Measurements from ENCODE around the gene FBXW8.

FBXW8 gene

DNA sequence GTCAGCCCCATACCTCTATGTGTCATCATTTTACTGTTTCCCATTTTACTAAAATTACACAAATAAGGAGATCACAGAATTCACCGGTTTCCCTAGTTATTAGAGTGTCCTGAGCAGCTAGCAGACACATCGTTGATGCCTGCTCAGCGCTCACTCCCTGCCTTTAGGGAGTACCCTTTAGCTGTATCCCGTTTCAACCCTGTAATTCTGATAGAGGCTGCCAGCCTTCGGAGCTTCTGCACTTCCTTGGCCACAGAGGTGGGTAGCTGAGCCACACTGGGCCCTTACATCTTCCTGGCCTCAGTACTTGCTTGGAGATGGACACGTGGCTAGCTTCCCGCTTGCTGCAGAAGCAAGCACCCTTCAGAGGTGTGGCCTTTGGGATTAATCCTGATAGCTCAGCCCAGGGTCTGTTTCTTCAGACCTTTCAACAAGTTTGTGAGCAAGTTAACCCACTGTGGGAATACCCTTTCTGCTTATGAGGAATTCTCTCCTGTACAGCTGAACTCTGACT, 14.3 kb upstream of the FBXW8 start:
- DNase-seq (ENCODE audit: low read depth): no peak
- H3K4me3 ChIP-seq (ENCODE audit: low read depth, low read length): no peak overlapping the region
- TF ChIP-seq, protein P1, sequence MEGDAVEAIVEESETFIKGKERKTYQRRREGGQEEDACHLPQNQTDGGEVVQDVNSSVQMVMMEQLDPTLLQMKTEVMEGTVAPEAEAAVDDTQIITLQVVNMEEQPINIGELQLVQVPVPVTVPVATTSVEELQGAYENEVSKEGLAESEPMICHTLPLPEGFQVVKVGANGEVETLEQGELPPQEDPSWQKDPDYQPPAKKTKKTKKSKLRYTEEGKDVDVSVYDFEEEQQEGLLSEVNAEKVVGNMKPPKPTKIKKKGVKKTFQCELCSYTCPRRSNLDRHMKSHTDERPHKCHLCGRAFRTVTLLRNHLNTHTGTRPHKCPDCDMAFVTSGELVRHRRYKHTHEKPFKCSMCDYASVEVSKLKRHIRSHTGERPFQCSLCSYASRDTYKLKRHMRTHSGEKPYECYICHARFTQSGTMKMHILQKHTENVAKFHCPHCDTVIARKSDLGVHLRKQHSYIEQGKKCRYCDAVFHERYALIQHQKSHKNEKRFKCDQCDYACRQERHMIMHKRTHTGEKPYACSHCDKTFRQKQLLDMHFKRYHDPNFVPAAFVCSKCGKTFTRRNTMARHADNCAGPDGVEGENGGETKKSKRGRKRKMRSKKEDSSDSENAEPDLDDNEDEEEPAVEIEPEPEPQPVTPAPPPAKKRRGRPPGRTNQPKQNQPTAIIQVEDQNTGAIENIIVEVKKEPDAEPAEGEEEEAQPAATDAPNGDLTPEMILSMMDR (IDR thresholded peaks at IDR 0.05; ENCODE audit: insufficient read depth, low read depth, low read length, missing control alignments): no peak

DNA sequence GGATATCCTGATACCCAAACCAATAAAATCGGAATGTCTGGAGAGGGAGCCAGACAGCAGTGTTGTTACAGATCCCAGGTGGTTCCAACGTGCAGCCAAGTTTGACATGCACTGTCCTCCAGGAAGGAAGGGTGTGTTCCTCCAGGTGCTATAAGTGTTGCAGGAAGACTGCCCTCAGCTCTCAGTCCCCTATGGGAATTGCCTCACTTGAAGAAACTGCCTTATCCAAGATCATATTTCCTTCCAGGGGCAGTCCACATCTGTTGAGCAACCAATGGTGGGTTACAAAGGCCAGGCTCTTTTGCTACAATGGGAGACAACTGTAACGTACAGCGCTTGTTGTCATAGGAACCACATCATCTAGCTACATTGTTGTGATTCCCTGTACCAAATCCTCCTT, 13.3 kb upstream of the FBXW8 start:
- DNase-seq (ENCODE audit: low read depth): no peak
- TF ChIP-seq, protein P1 (IDR thresholded peaks at IDR 0.05; ENCODE audit: insufficient read depth, low read depth, low read length, missing control alignments): no peak
- H3K4me3 ChIP-seq (ENCODE audit: low read depth, low read length): no peak overlapping the region

DNA sequence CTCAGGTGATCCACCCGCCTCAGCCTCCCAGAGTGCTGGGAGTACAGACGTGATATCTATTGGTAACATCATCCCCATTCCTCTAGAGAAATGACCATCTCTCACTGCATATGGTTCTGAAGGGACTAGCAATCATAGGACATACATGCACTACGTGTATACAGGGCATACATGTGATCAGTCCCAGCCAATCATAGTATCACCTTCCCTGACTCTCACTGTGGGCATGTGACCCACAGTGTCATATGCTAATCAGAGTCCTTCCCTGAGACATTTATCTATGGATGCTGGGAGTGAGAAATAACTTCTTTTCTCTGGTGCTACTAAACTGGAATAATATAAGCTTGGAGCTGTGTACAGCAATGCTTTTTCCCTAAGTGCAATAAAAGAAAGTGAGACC, 12.1 kb upstream of the FBXW8 start:
- TF ChIP-seq, protein P1 (IDR thresholded peaks at IDR 0.05; ENCODE audit: insufficient read depth, low read depth, low read length, missing control alignments): no peak
- no peak for DNase-seq (ENCODE audit: low read depth)
- H3K4me3 ChIP-seq (ENCODE audit: low read depth, low read length): no peak overlapping the region

GRCh38 chr12:116901612-116902011, 9.1 kb upstream of the FBXW8 start:
- TF ChIP-seq, protein P1 (IDR thresholded peaks at IDR 0.05; ENCODE audit: insufficient read depth, low read depth, low read length, missing control alignments): no peak
- DNase-seq (ENCODE audit: low read depth): no peak
- no peak overlapping the region for H3K4me3 ChIP-seq (ENCODE audit: low read depth, low read length)

GRCh38 chr12:116903818-116904217, 6.9 kb upstream of the FBXW8 start:
- H3K4me3 ChIP-seq (ENCODE audit: low read depth, low read length): no peak overlapping the region
- DNase-seq (ENCODE audit: low read depth): no peak
- TF ChIP-seq, protein P1 (IDR thresholded peaks at IDR 0.05; ENCODE audit: insufficient read depth, low read depth, low read length, missing control alignments): no peak

DNA sequence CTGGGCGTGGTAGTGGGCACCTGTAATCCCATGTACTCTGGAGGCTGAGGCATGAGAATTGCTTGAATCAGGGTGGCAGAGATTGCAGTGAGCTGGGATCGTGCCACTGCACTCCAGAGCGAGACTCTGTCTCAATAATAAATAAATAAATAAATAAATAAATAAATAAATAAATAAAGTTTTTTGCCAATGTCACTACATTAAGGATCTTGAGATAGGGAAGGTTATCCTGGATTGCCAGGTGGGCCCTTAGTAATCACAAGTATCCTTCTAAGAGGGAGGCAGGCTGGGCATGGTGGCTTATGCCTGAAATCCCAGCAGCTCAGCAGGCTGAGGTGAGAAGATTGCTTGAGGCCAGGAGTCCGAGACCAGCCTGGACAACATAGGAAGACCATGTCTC, 4.5 kb upstream of the FBXW8 start:
- H3K4me3 ChIP-seq (ENCODE audit: low read depth, low read length): no peak overlapping the region
- no peak for DNase-seq (ENCODE audit: low read depth)
- TF ChIP-seq, protein P1 (IDR thresholded peaks at IDR 0.05; ENCODE audit: insufficient read depth, low read depth, low read length, missing control alignments): no peak

DNA sequence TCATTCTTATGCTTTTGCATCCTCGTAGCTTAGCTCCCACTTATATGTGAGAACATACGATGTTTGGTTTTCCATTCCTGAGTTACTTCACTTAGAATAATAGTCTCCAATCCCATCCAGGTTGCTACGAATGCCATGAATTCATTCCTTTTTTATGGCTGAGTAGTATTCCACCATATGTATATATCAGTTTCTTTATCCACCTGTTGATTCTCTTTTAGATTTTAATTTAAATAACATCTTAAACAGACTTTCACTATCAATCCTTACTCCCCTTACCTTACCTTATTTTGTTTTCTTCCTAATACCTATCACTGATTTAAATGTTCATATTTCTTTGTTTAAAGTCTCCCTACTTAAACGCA, 488 bp upstream of the FBXW8 start:
- DNase-seq (ENCODE audit: low read depth): no peak
- peak overlapping the region; percentile 54 for H3K4me3 ChIP-seq (ENCODE audit: low read depth, low read length)
- TF ChIP-seq, protein P1 (IDR thresholded peaks at IDR 0.05; ENCODE audit: insufficient read depth, low read depth, low read length, missing control alignments): no peak

All from GM12865 (cell line).